Right atrium auricular region (tissue), 2 donors: ENCODE results near the gene DBT. TPM values are rescaled to one million over a fixed set of nuclear protein-coding genes. Genes with fewer than 3 reads are reported as not detected.
"Not testable (repeated sequence)": the region's sequence is repeated elsewhere in the genome, so short reads cannot be mapped to it uniquely, and the experiment has no call there.

Experiments used
- DNase-seq: peaks from one replicate; pipeline ENCODE4 v3.0.0-alpha.2; 2019; ENCODE audit warnings: low spot score
- H3K27ac ChIP-seq, 2 donors: fragments of 200-600 bp; sonication (generic); 1 replicate in 1 of 2; 2 replicates in 1 of 2; pipeline ENCODE4 v1.5.1; 2016 to 2019
- H3K27me3 ChIP-seq, 2 donors: fragments of 200-600 bp; sonication (generic); one replicate each; pipeline versions ENCODE4 v1.5.1 to v1.6.0; 2017 to 2019
- H3K36me3 ChIP-seq: fragments of 200-600 bp; sonication (generic); one replicate; pipeline ENCODE4 v1.5.1; 2016
- H3K4me1 ChIP-seq, 2 donors: fragments of 200-600 bp; sonication (generic); one replicate each; pipeline versions ENCODE4 v1.5.1 to v1.6.0; 2017 to 2019
- H3K4me3 ChIP-seq, 2 donors: fragments of 200-600 bp; sonication (generic); 1 replicate in 1 of 2; 2 replicates in 1 of 2; pipeline ENCODE4 v1.5.1; 2017 to 2019; ENCODE audit warnings: mild to moderate bottlenecking in 1 of 2, moderate library complexity in 1 of 2
- H3K9me3 ChIP-seq, 2 donors: fragments of 200-600 bp; sonication (generic); one replicate each; pipeline ENCODE4 v1.5.1; 2019
- CTCF ChIP-seq, 2 donors: fragments of 200-600 bp; sonication (generic); IDR thresholded peaks; one replicate each; pipeline ENCODE4 v1.5.1; 2019; ENCODE audit warnings: antibody characterized with exemption in 2 of 2
- total RNA-seq, 2 donors: library from RNA; depleted of rRNA; stranded (reverse); fragments of >200 nt; gene quantifications; one replicate each; pipeline ENCODE4 v1.1.0, GENCODE V29; 2016

Gene DBT
- total RNA-seq, 2 donors from 2014 or later: 6.2 to 14.0 TPM

- H3K9me3 ChIP-seq: no peaks in the 10 kb centered on the region
- no peak overlapping the region for H3K27ac ChIP-seq
- H3K4me1 ChIP-seq: peaks cover 0 to 19% of the 10 kb centered on the region in 2 donors
- peaks cover 45% of the 10 kb centered on the region for H3K36me3 ChIP-seq
- no peak for TF ChIP-seq CTCF (IDR thresholded peaks at IDR 0.05)
- no peaks in the 10 kb centered on the region for H3K27me3 ChIP-seq
- no peak for DNase-seq
- H3K4me3 ChIP-seq: no peak overlapping the region
Measured at GRCh38 chr1:100268202-100268601, 18.6 kb upstream of the DBT start.

GRCh38 chr1:100267284-100267683 is 17.6 kb upstream of the DBT start:
- H3K4me1 ChIP-seq: peaks cover 0 to 19% of the 10 kb centered on the region in 2 donors
- no peaks in the 10 kb centered on the region for H3K27me3 ChIP-seq
- H3K27ac ChIP-seq: no peak overlapping the region
- DNase-seq: no peak
- no peak for TF ChIP-seq CTCF (IDR thresholded peaks at IDR 0.05)
- peak overlapping the region; percentile 85 to 89 for H3K4me3 ChIP-seq
- no peaks in the 10 kb centered on the region for H3K9me3 ChIP-seq
- peaks cover 38% of the 10 kb centered on the region for H3K36me3 ChIP-seq

DNA sequence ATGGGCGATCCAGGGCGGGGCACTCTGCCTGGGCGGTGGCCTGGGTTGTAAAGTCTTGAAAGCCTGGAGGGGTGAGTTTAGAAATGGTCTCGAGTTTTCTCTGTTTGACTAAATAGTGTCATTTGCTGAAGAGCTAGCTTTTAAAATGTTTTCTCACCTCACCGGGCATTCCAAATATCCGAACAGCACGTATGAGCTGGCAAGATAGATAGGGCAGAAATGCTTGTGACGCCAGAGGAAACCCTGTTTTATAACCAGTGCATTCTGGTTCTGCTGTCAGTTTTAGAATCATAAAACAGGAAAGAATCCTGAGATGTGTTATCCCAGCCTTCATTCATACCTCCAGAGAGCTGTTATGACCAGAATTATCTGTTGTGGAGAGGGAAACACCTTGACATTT is 17.1 kb upstream of the DBT start:
- no peak for TF ChIP-seq CTCF (IDR thresholded peaks at IDR 0.05)
- Histone ChIP-seq H3K27me3 (no peaks in the 10 kb centered on the region), H3K4me1 (peaks cover 0 to 19% of the 10 kb centered on the region in 2 donors), H3K27ac (peak overlapping the region; percentile 76 to 84), H3K36me3 (peaks cover 33% of the 10 kb centered on the region), H3K9me3 (no peaks in the 10 kb centered on the region), H3K4me3 (peak overlapping the region; percentile 85 to 89)
- DNase-seq: no peak

DNA sequence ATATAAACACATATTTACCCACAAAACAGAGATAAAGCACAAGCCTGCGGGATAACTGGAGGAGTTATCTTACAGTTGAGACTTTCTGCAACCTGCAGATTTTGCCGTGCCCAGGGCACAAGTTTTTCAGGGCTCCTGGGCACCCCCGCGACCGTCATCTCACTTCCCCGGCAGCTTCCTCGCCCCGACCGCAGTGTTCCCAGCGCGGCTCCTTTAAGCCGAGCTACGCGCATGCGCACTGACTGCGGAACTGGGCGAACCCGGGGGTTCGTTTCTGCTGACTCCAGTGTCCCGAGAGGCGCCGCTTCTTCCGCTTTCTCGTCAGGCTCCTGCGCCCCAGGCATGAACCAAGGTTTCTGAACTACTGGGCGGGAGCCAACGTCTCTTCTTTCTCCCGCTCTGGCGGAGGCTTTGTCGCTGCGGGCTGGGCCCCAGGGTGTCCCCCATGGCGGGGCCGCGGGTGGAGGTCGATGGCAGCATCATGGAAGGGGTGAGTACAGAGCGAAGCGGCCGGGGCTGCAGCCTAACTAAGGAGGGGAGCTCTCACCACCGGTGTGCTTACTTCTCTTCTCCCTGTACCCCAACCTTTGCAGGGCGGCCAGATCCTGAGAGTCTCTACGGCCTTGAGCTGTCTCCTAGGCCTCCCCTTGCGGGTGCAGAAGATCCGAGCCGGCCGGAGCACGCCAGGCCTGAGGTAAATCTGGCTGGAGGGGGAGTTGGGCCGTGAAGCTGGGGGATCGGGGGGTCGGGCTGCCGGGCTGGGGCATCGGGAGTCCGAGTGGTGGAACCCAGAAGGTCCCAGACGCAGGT is 16.5 kb upstream of the DBT start, which contains the start of gene RTCA:
Gene RTCA, plus strand, starts transcription at position 286 of the 810 bp plus-strand sequence. Its CDS starts 160 bp downstream, at position 446.
- Histone ChIP-seq H3K27ac (peak within 1 kb of the TSS; percentile 76 to 84), H3K9me3 (no peaks in the 10 kb centered on the region), H3K4me1 (peaks cover 0 to 19% of the 10 kb centered on the region in 2 donors), H3K27me3 (no peaks in the 10 kb centered on the region), H3K36me3 (peaks cover 27% of the 10 kb centered on the region), H3K4me3 (peak within 1 kb of the TSS; percentile 85 to 89)
- peak; percentile 96 for DNase-seq
- peak in 1 of 2 donors; percentile 27 for TF ChIP-seq CTCF (IDR thresholded peaks at IDR 0.05)

DNA sequence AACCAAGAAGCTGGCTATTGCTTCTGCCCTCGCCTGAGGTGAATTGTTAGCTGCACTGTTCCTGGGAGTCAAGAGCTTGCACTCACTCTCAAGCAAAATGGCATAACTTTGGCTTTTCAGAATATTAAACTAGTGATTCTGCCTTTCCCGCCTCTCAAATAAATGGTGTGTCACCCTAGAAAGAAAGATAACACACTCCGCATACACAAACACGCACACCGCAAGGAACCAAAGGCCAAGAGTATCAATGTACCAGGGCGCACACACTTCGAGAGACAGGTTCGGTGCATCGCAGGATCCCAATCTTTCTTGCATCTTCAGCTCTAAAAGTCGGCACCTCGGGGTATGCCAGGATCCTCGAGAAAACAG is 15.9 kb upstream of the DBT start:
- Histone ChIP-seq H3K9me3 (no peaks in the 10 kb centered on the region), H3K4me1 (peaks cover 0 to 19% of the 10 kb centered on the region in 2 donors), H3K36me3 (peaks cover 21% of the 10 kb centered on the region), H3K27ac (peak overlapping the region; percentile 76 to 84), H3K4me3 (peak overlapping the region; percentile 85 to 89), H3K27me3 (no peaks in the 10 kb centered on the region)
- no peak for DNase-seq
- no peak for TF ChIP-seq CTCF (IDR thresholded peaks at IDR 0.05)

GRCh38 chr1:100264081-100264480 is 14.4 kb upstream of the DBT start:
- H3K36me3 ChIP-seq, H3K27ac ChIP-seq, DNase-seq, H3K9me3 ChIP-seq, H3K27me3 ChIP-seq, H3K4me3 ChIP-seq: not testable (repeated sequence)
- peaks cover 0 to 19% of the 10 kb centered on the region in 2 donors for H3K4me1 ChIP-seq
